Pons (tissue), 1 donor: ENCODE data around the gene MDP1.
A peak's percentile ranks its signal among the peaks of the same experiment; 100 is the strongest.

Experiments used
- DNase-seq: peaks from one replicate; pipeline ENCODE4 v3.0.0-alpha.2; 2016; ENCODE audit warnings: low spot score

Gene MDP1

DNA sequence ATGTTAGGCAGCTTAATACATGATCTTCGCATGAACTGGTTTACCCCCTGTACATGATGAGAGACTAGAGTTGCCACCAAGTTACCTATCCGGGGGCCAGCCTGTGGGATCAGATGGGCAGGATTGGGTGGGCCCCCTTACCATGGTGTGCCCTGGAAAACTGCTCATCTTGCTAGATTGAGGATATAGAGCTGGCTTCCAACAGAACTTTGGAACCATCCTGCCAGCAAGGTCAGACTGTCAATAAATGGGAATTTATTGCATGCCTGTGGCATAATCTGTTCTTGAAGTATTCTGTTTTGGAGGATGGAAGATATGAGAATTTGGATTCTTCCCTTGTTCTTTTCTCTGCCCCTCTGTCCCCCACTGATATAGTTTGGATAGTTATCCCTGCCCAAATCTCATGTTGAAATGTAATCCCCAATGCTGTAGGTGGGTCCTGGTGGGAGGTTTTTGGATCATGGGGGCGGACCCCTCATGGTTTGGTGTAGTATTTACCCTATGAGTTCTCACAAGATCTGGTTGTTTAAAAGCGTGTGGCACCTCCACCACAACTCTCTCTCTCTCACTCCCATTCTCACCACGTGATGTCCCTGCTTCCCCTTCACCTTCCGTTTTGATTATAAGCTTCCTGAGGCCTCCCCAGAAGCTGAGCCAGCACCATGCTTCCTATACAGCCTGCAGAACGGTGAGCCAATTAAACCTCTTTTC, 16.9 kb downstream of the MDP1 start:
- no peak for DNase-seq

GRCh38 chr14:24197056-24197450, 18.8 kb downstream of the MDP1 start:
- no peak for DNase-seq

DNA sequence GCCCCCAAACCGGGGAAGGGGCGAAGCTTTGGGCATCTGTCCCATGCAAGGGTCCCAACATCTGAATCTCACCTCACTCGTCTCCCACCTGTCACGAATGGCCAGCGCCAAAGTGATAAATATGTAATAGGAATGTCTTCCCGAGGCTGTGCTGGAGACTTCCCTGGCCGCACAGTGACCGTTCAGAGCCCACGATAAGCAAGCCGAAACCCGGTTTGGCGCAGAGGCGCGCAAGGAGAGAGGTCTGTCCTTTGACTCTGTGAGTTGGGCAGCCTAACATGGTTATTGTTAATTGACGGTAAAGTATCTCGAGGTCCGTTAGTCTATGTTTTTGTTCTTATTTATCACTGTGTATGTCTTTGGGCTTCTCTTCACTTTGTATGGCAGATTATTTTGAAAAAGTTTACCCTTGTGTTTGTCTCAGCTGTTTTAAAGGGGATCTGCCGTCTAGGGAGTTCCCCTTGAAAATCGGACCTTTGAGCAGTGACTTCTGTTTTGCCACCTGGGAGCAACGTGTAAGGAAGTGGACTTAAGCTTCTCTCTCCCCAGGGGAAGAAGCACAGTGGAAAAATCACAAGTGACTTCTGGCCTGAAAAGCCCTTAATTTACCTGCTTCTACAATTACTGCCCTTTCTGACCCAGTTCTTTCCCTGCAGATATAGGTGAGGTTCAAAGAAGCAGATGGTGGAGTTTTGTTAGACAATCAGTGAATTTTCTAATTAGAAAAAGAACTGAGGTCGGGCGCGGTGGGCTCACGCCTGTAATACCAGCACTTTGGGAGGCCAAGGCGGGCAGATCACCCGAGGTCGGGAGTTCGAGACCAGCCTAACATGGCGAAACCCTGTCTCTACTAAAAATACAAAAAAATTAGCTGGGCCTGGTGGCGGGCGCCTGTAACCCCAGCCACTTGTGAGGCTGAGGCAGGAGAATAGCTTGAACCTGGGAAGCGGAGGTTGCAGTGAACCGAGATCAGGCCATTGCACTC, 19.5 kb downstream of the MDP1 start:
- DNase-seq, result no peak

DNA sequence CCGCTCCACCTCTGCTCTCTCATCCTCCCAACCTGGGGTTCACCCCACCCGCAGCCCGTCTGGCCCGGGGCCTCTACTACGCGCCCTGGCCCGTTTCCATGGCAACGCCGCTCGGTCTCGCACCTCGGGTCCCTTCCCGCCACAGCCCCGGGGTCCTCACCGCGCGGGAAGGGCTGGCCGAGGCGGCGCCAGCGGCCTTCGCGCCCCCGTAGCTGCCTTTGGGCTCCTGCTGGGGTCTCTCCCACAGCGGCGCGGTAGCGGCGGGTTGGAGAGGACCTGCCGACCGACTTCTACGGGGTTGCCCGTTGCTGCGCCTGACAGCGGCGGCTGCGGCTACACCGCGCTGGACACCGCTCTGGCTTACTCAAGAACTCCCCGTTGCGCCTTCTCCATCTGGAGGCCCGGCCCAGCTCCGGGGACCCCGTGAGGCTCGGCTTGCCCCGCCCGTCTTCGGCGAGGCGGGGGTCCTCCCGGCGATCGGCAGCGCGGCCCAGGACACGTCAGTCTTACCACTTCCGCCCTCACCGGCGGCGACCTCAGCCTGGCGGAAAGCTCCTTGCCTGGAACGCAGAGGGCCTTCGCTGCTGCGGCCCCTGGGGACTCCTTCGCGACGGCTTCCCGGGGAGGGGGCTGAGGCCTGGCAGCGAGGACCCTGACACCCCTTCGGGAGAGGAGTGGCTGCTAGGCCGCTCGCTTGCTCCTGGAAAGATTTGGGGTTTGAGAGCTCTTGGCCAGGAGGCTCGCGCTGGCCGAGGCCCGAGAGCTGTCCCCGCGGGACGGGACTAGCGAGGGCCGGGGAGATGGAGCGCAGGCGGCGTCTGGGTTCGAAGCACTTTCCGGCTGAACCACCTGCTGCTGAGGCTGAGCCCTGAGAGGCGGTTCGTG, 20.4 kb downstream of the MDP1 start, which contains the start of gene TM9SF1:
TM9SF1 (minus strand) TSS at position 256 of the 885 bp plus-strand sequence. CDS start 422 bp downstream, outside the sequence.
- peak; percentile 68 for DNase-seq

DNA sequence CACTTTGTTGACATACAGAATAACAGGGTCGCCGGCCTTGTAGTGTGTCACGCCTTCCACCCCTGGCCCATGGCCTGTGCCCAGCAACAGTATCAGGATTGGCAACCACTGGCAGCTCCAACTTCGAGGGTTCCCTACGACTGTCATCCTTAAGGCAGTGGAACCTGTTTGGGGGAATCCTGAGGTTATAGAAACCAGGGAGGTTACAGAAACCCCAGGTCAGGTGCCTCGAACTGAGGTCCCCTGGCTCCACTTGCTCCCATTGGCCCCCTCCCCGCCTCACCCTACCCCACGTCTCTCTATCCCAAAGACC, 21.0 kb downstream of the MDP1 start:
- no peak for DNase-seq

DNA sequence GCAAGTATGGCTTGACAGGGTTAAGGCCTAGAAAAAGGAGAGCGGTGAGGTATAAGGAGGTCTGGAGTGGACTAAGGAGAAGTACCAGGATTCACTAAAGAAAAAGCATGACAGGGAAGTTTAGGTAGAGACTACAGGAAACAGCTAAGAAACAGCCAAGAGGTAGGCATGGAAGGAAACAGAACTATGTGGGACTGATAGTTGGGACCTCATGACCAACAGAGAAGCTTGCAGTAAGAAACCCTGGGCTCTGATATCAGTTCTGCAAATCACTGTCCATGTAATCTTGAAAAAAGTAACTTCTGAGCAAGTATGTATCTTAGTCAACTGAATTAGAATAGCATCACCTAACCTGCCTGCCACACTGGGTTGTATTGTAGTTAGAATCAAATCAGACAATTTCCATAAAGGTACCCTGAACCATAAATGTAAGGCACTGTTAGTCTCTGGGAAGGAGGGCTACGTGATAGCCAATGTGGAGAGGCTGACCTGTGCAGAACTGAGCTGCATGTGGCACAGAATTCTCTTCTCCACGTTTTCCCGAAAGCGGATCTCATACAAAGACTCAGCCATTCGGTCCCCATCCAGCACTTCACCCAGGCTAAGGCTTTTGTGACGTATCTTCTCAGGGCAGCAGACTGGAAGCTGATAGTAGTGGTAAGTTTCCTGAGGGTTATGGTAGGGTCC, 21.5 kb downstream of the MDP1 start:
- no peak for DNase-seq

GRCh38 chr14:24192933-24193332, 22.9 kb downstream of the MDP1 start:
- DNase-seq, result no peak

DNA sequence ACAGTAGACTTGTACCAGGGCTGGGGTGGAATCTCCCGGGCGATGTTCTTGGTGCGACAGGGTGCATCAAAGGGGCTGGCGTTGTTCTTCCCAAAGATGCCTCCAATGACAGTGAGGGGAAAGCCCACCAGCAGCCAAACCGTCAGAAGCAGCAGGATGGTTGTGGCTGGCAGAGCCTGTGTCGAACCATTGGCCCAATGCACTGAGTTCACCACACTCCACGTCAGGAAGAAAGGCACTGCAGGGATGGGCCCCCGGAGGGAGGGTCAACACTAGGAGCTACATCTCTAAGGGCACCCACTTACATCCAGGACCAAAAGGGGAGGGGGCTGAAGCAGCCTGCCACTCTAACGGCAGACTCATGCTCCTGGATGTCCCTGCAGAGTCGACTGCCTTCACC, 25.4 kb downstream of the MDP1 start:
- no peak for DNase-seq

DNA sequence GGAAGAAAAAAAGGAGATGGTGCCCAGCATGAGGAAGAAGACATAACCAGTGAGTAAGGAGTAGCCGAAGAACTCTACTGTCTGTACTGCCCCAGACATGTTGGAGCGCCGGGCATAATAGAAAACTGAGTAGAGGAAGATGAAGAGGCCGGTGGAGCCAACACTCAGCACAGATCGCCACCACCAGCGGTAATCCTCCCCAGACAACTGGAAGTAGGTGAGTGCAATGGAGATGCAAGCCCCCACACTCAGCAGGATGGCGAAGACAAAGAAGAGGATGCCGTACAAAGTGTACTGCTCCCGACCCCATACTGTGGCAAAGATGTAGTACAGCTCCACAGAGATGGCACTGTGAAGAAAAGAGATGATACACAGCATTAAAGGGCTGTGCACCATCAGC, 26.4 kb downstream of the MDP1 start:
- no peak for DNase-seq

DNA sequence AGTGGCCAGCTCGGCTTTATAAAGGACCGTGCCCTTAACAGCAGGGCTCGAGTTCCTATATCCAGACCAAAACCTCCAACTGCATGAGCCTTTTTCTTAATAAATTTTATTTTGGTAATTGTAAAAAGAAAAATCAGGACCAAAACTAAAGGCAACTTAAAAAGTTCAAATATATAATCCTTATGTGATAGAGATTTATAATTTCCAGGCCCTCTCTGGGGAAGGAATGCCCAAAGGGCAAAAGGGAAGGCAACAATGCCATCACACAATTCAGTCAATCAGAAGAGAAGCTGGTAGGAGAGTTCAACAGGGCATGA, 26.8 kb downstream of the MDP1 start:
- DNase-seq, result no peak

GRCh38 chr14:24188251-24189058, 27.4 kb downstream of the MDP1 start, which contains the start of gene IPO4:
Gene IPO4 (minus strand): TSS chr14:24188816. CDS start chr14:24188787, 29 bp downstream.
- peak; percentile 93 for DNase-seq

DNA sequence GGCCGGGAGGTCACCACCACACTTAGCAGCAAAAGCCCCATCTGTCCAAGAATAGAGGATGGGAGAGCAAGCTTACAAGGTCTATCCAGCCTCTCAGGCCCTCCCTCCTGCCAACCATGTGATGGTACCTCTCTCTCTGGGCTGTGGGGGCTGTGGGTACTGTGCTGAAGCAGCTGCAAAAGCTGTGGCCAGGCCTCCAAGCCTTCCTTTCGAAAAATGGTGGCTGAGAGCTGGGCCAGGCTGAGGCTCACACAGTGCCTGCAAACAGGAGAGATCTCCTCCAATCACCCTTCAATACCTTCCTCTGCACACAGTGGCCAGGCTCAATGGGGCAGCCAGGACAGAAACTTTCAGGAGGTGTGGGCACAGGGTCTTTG, 28.3 kb downstream of the MDP1 start:
- no peak for DNase-seq

DNA sequence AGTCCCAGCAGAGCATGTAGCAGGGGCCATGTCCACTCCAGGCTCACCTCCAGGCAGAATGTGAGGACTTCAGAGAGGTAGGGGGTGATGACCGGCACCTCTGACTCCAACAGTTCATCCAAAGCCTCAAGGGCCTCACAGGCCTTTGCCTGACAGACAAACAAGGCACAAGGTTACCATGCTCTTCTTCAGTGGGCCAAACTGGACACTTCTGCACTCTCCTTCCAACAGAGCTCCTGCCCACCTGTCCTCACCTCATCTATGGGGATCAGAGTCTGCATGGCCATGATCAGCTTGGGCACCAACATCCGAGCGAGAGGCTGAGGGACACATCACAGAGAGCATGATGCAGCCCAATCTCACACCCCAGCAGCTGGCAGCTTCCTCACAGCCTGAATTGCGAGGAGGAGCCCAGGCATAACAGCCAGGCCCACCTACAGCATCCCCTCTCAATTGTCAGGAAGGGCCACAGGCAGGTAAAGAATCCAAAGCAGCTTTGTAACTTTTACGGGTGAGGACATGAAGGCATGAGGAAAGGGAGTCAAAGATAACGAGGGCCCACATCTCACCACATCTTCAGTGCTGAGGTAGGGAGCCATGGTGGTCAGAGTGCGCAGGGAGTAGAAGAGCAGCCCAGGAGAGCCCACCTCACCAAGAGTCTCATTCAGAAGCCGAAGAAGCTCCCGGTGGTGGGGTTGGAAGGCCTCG, 28.9 kb downstream of the MDP1 start:
- no peak for DNase-seq

DNA sequence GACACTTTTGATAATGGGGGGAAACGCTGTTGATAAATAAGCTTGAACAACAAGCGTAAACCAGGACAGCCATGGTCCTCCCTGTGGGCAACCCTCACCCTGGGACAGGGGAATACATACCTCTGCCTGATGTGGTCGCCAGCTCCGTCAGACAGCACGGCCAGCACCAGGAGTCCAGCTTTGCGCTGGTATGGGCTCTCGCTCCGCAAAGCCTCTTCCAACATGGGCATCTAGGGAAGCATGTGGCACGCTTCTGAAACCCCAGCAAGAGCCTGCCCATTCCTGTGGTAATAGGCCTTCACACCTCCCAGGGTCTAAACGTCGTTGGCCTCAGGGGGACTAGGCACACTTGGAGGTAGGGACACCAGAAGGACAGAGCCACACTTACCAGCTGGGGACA, 30.1 kb downstream of the MDP1 start:
- no peak for DNase-seq

DNA sequence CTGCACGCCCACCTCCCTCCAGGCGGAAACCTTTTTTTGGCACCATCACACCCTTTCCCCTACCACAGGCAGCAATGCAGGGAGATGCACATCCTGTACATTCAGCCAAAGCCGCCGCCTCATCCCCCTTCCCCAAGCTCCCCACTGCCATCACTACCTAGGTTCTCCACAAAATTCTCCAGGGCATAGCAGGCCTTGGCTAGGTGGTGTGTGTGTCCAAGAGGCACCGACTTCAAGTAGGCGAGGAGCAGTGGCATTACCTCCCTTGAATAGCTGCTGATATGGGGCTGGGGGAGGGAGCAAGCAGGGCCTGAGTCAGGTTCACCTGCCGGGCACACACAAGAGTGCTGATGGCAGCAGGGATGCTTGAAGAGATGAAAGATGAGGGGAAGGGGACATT, 30.8 kb downstream of the MDP1 start:
- DNase-seq, result no peak

GRCh38 chr14:24184104-24184970, 31.5 kb downstream of the MDP1 start:
- no peak for DNase-seq

GRCh38 chr14:24183014-24183481, 32.8 kb downstream of the MDP1 start:
- no peak for DNase-seq

GRCh38 chr14:24182110-24182882, 33.6 kb downstream of the MDP1 start:
- no peak for DNase-seq
